GM18909 (cell line): ENCODE results near the gene PABPN1.
"Not testable (repeated sequence)": the region's sequence is repeated elsewhere in the genome, so short reads cannot be mapped to it uniquely, and the experiment has no call there.

Experiments used
- ATAC-seq: cut with Tn5 transposase; IDR thresholded peaks from one replicate; pipeline ENCODE4 v1.9.1; 2021; ENCODE audit warnings: mild to moderate bottlenecking; ENCODE audit not compliant: unreplicated experiment, poor library complexity

PABPN1 gene

DNA sequence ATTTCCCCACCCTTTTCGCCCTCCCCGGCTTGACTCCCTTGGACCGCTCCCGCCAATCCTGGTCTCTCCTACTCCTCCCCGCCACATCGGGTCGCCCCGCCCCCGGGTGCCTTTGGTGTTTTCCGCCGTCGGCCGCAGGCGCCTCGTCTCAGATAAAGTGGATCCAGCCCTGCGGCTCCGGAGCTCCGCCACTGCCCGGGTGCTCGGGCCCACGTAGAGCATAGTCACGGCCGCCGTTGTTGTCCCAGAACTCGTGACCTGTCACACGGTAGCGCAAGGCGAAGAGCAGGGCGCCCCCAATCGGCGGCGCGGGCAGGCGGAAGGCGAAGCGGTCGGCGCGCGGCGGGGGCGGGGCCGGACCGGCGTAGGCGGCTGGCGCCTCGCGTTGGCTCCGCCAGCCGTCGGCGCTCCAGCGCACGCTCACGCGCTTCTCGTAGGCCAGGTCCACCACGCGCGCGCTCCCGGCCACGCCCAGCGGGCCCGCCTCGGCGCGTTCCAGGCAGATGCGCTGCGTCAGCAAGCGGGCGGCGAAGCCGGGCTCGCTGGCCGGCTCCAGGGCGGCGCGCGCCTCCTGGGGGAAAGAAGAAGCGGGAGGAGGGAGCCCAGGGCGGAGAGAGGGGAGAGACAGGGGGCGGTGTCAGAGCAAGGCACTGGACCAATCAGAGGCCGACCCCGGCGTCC is 19.8 kb upstream of the PABPN1 start:
- ATAC-seq = peak; percentile 82

DNA sequence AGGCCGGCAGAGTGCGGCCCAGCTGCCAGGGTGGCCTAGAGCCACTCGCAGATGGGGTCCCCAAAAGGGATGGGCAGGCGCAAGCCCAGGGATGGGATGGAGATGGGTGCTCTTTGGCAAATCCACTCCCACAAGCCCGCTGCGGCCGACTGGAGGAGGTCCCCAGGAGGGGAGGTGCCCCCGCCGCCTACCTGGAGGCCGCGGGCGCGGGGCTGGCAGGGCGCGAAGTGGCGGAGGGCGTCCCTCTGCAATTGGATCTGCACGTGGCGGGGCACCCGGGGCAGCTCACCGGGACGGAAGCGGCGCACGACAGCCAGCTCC is 19.3 kb upstream of the PABPN1 start:
- peak; percentile 21 for ATAC-seq

DNA sequence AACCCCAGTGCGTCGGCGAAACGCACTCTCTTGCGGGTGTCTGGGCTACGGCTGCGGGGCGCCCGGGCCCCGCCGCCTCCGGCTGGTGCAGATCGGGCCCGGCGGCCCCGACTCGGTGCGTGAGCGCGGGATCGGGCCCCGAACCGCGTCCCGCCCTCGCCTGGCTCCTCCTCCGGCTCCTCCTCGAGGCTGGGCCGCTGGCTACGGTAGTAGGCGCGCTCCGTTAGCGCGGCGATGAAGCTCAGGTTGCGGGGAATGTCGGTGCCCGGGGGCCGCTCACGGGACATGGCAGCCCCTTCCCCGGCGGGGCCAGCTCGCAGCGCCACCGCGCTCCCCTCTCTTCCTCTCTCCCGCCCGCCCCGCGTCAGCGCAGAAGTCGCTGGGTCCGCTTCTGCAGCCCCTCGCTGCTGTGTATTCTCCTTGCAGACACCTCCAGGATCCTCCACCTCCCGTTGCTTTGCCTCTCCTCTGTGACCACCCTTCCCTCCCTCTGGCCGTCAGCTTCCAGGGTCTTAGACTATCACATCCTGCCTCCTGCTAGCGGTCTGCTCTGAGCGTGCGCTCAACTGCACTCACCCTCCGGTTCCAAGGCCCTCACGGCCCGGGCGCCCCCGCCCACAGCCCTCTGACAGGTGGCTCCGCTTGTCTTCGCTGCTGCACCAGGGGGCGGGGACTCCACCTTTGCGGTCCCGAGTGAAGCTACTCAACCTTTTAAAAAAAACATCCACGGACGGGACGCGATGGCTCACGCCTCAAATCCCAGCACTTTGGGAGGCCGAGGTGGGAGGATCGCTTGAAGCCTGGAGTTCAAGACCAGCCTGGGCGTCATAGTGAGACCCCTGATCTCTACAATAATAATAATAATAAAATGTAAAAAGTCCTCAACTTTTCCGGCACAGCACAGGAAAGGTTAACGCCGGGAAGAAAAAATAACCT is 18.7 kb upstream of the PABPN1 start, which contains the start of gene PPP1R3E:
TSS of gene PPP1R3E (minus strand) at position 570 of the 936 bp plus-strand sequence. CDS start at position 287, 283 bp downstream.
- peak; percentile 39 for ATAC-seq

DNA sequence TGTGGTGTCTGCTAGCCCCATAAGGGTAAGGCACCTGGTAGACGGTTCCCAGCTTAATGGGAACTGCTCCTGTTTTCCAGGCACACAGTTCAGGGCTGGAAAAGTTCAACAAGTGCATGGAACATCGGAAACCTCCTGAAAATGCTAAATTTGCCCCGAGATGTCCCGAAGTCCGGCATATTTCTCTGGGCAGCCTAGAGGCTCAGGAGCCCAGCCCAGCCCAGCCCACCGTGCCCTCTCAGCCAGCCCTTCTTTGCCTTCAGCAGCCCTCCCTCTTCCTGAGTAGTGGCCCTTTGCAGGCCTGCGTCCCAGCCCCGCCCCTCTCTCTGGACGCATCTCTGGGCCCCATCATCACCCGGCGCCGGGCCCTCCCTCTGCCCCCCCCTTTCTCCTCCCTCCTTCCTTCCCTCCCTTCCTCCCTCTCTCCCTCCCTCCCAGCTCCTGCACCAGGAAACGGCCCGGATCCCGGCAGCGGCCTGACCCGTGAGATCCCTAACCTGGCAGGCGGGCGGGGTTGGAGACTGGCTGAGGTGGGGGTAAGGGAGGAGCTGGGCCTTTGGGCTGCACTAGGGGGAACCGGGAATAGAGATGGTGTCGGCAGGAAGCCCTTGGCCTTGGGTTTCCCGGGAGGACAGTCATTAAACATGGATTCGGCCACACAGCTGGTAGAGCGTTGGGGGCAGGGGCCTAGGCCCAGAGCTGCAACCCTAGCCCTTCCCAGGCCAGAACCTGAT is 14.7 kb upstream of the PABPN1 start, which contains the start of gene BCL2L2:
TSS of gene BCL2L2 (plus strand) at position 422 of the 734 bp plus-strand sequence. CDS start 935 bp downstream, outside the sequence.
- no peak for ATAC-seq

DNA sequence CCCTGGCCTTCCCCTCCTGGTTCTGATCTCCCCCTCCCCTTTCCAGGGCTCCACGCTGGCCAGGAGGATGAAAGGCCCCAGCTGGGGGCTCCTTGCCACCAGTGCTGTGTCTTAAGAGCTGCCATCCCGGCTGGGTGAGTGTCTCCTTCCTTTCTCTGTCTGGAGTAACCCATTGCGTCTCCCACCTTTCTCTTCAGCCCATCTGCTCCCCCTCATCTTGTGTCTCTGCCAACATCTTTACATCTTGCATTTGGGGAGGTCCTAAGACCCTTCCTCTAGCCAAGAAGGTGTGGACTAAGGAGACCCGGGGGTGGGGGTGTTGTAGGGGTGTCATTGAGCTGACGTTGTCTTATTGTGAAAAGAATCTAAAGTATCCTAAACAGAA is 14.1 kb upstream of the PABPN1 start:
- no peak for ATAC-seq

DNA sequence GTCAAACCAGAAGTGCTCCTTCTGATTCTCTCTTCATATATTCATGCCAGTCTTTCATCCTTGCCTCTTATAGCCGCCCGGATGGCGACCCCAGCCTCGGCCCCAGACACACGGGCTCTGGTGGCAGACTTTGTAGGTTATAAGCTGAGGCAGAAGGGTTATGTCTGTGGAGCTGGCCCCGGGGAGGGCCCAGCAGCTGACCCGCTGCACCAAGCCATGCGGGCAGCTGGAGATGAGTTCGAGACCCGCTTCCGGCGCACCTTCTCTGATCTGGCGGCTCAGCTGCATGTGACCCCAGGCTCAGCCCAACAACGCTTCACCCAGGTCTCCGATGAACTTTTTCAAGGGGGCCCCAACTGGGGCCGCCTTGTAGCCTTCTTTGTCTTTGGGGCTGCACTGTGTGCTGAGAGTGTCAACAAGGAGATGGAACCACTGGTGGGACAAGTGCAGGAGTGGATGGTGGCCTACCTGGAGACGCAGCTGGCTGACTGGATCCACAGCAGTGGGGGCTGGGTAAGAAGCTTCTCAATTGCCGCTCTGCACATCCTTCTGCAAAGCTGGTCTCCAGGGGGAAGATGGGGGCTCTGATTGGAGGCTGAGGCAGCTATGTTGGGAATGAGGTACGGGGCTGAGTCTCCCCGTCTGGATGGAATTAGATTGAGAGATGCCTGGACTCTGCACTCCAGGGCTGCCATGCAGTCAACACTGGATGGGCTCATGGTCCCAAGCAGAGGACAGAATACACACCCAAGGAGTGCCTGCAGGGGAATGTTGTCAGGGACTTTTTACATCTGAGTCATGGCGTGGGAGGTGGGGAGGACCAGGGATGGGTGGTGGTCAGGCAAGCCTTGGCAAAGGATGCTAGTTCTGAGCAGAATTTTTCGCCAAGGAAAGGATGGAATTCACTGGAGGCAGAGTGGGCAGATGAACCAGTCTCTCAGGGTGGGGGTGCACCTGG is 13.3 kb upstream of the PABPN1 start:
- no peak for ATAC-seq

DNA sequence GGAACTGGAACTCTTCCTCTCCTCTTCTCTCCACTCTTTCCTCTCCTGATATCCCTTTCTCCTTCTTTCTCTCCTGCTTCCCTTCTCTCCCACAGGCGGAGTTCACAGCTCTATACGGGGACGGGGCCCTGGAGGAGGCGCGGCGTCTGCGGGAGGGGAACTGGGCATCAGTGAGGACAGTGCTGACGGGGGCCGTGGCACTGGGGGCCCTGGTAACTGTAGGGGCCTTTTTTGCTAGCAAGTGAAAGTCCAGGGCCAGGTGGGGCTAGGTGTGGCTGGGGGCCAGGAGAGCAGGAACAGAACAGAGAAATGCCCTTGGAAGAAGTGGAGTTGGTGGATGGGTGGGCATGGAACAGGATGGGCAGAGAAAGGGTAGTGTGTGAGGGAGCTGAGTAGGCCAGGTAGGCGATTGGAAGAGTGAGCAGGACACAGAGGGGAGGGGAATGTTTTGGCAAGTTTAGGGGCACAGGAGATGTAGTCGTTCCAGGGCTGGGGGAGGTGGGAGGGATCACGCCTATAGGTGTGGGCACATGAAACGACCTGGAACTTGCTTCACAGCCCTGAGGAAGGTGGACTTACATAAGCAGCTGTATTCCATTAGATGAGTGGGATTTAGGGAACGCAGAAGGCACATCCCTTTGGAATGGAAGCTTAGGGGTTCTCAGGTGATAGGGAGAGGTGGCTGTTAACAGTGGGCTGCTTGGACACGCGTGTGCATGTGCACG is 12.4 kb upstream of the PABPN1 start:
- ATAC-seq = no peak

DNA sequence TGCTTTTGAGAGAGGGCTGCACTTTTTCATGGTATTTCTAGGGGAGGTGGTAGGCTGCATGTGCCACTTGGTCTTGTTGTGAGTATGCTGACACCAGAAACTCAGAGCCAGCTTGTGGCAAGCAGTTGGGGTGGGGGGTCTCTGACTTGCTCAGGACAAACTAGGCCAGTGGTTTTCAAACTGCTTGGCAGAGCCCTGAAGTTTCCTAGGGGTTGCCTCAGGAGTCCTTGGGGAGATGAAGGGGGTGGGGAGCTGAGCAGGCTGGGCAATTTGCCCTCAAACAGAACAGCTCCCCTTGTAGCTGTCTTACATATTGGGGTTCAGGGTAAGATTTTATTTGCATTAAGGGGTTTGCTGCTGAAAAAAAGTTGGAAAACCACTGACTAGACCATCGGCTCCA is 10.7 kb upstream of the PABPN1 start:
- no peak for ATAC-seq

DNA sequence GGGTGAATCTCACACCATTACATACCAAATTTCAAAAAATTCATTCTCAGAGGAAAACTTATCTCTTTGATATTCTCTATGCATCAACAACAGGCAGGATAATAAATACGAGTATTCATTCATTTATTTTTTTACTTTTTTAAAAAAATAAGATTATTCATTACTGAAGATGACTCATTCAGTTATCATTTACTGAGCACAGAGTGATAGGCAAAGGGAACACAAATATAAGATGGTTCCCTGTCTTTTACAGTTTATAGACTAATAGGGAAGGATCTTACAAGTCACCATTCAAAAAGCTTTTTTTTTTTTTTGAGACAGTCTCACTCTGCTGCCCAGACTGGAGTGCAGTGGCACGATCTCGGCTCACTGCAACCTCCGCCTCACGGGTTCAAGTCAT is 5.0 kb upstream of the PABPN1 start:
- no peak for ATAC-seq

DNA sequence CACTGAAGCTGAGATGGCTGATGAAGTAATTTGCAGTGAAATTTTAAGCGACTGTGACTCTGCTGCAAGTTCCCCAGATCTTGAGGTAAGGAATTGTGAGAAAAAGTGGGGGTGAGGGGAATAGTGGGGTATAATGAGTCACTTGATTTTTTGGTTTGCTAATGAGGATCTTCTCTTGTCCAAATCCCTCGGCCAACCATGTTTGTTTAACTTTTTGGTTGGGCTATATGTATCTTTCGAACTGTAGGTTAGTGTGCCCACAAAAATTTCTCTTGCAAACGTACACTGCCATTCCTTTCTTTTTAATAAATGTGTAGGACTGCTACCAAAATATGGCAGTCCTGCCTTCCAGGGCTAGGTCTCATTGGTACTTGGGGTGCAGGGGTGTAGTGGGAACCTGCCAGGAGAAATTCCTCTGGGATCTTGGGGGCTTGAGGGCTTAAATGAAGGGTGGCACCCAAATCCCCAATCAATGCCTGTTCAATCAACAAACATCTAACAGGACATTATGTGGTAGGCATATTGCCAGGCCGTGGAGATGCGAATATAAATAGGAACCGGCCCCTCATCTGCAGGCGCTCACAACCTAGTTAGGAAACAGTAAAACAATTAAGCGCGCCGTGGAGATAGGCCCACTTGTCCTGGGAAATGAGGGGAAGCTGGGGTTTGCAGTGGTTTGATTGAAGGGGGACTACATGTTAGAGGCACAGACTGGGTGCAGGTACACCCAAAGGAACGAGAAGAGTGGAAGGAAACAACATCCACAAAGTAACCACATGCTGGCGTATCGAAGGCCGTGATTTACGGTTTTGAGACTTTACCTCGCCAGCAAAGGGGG is 1.3 kb upstream of the PABPN1 start:
- no peak for ATAC-seq

DNA sequence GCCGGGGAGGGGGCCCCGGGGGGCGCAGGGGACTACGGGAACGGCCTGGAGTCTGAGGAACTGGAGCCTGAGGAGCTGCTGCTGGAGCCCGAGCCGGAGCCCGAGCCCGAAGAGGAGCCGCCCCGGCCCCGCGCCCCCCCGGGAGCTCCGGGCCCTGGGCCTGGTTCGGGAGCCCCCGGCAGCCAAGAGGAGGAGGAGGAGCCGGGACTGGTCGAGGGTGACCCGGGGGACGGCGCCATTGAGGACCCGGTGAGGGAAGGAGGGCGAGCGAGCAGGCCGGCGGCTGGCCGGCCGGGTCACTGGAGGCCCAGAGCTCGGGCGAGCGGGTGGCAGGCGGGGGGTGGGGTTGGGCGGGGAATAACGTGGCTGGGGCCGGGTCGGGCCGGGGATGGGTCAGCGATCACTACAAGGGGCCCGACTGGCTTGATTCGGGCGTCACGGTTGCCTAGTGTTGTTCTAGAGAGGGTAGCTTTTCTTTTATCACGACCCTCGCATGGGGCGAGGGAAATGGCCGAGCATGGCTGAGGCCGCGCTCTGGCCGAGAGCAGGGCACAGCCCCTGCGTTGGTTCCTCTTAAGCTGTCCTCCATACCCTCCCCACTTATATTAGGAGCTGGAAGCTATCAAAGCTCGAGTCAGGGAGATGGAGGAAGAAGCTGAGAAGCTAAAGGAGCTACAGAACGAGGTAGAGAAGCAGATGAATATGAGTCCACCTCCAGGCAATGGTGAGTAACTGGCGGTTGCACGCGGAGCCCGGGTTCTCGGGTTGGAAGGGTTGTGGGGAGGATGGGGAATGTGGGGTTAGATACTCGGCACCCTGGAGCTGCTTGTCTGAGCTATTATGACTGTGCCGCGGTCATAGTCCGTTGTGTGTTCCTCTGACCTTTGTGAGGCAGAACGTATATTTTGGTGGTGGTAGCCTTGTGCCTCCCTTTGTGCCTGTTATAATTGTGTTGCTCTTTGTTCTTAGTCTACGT is 603 bp downstream of the PABPN1 start:
- peak; percentile 13 for ATAC-seq

DNA sequence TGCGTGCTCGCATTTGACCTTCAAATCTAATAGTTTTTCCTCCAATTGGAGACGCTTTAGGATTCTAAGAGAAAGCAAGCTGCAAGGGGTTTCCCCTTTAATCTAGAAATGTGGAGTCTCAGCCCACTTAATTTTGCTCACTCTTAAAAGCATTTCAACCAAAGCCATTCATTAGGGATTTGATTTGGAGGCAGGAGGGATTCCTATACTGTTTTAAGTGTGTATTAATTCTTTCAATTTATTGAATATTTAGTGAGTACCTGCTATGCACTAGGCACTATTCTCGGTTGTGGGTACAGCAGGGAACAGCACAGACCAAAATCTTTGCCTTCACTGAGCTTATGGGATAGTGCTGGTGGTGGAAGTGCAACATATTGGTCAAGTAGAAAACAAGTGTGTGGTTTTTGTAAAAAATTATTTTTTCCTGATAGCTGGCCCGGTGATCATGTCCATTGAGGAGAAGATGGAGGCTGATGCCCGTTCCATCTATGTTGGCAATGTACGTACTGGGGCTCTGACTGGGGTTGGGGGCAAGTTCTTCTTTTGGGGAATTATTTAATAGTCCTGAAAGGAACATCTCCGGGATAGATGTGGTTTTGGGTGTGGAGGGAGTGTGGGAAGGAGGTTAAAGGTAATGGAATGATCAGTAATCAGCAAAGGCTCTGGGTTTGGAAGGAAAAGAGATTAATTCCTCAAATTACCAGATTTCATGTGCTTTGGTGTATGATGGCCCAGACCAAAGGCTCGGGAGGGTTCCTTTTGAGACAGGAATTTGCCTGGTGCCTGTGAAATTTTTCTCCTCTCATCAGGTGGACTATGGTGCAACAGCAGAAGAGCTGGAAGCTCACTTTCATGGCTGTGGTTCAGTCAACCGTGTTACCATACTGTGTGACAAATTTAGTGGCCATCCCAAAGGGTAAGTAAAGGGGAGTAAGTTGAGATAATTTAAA is 1.6 kb downstream of the PABPN1 start:
- no peak for ATAC-seq

DNA sequence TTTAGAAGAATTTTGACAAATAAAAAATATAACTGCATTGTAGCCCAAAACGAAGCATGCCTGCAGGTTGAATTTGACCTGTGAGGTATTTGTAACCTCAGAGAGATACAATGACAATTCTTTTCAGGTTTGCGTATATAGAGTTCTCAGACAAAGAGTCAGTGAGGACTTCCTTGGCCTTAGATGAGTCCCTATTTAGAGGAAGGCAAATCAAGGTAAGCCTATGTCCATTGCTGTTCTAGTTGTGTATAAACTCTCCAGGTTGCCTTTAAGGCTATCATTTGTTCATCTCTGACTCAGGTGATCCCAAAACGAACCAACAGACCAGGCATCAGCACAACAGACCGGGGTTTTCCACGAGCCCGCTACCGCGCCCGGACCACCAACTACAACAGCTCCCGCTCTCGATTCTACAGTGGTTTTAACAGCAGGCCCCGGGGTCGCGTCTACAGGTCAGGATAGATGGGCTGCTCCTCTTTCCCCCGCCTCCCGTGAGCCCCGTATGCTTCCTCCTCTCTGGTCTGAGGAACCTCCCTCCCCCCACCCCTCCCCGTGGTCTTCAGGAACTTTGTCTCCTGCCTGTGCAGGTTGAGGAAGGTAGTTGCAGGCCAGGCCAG is 2.7 kb downstream of the PABPN1 start:
- ATAC-seq = no peak

DNA sequence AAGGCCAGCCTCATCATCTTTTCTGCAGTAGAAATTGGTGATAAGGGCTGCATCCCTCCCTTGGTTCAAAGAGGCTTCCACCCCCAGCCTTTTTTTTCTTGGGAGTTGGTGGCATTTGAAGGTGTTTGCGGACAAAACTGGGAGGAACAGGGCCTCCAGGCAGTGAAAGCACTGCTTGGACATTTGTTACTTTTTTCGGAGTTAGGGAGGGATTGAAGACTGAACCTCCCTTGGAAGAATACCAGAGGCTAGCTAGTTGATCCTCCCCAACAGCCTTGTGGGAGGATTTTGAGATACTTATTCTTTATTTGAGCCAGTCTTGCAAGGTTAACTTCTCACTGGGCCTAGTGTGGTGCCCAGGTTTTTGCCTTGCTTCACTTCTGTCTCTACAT is 3.2 kb downstream of the PABPN1 start:
- no peak for ATAC-seq

DNA sequence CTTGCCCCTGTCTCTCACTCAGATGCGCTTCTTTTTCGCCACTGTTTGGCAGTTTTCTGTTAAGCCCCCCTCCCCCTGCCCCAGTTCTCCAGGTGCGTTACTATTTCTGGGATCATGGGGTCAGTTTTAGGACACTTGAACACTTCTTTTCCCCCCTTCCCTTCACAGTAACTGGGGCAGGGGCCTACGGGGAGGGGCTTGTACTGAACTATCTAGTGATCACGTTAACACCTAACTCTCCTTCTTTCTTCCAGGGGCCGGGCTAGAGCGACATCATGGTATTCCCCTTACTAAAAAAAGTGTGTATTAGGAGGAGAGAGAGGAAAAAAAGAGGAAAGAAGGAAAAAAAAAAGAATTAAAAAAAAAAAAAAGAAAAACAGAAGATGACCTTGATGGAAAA is 3.7 kb downstream of the PABPN1 start:
- no peak for ATAC-seq

DNA sequence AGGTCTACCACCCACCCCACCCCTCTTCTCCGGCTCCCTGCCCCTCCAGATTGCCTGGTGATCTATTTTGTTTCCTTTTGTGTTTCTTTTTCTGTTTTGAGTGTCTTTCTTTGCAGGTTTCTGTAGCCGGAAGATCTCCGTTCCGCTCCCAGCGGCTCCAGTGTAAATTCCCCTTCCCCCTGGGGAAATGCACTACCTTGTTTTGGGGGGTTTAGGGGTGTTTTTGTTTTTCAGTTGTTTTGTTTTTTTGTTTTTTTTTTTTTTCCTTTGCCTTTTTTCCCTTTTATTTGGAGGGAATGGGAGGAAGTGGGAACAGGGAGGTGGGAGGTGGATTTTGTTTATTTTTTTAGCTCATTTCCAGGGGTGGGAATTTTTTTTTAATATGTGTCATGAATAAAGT is 4.5 kb downstream of the PABPN1 start:
- ATAC-seq = not testable (repeated sequence)
